ENCODE results near the gene TNFRSF13B. TPM values are rescaled to one million over a fixed set of nuclear protein-coding genes. Genes with fewer than 3 reads are reported as not detected.

TNFRSF13B gene
- total RNA-seq, 2 donors from 2014 or later, result not detected

GRCh38 chr17:16936536-16937310, 35.2 kb downstream of the TNFRSF13B start:
- H3K36me3 ChIP-seq, result no peaks in the 10 kb centered on the region
- TF ChIP-seq CTCF (IDR thresholded peaks at IDR 0.05), result no peak
- H3K4me1 ChIP-seq, result no peaks in the 10 kb centered on the region
- H3K4me3 ChIP-seq, result no peak overlapping the region
- DNase-seq (ENCODE audit: low spot score), result peak; percentile 49
- no peaks in the 10 kb centered on the region for H3K27me3 ChIP-seq
- no peaks in the 10 kb centered on the region for H3K9me3 ChIP-seq
- H3K27ac ChIP-seq, result no peak overlapping the region

- no peak for DNase-seq (ENCODE audit: low spot score)
- Histone ChIP-seq H3K36me3 (no peaks in the 10 kb centered on the region), H3K27me3 (no peaks in the 10 kb centered on the region), H3K4me3 (no peak overlapping the region), H3K9me3 (no peaks in the 10 kb centered on the region), H3K27ac (no peak overlapping the region), H3K4me1 (no peaks in the 10 kb centered on the region)
- no peak for TF ChIP-seq CTCF (IDR thresholded peaks at IDR 0.05)
Observed at GRCh38 chr17:16935786-16936185, 36.1 kb downstream of the TNFRSF13B start.

GRCh38 chr17:16935241-16935663, 36.7 kb downstream of the TNFRSF13B start:
- no peaks in the 10 kb centered on the region for H3K27me3 ChIP-seq
- no peaks in the 10 kb centered on the region for H3K9me3 ChIP-seq
- no peak for TF ChIP-seq CTCF (IDR thresholded peaks at IDR 0.05)
- no peak overlapping the region for H3K4me3 ChIP-seq
- no peaks in the 10 kb centered on the region for H3K4me1 ChIP-seq
- H3K27ac ChIP-seq, result no peak overlapping the region
- no peaks in the 10 kb centered on the region for H3K36me3 ChIP-seq
- no peak for DNase-seq (ENCODE audit: low spot score)

- Histone ChIP-seq H3K27ac (no peak overlapping the region), H3K9me3 (no peaks in the 10 kb centered on the region), H3K4me3 (no peak overlapping the region), H3K4me1 (no peaks in the 10 kb centered on the region), H3K36me3 (no peaks in the 10 kb centered on the region), H3K27me3 (no peaks in the 10 kb centered on the region)
- no peak for DNase-seq (ENCODE audit: low spot score)
- no peak for TF ChIP-seq CTCF (IDR thresholded peaks at IDR 0.05)
Observed at GRCh38 chr17:16934836-16935235, 37.1 kb downstream of the TNFRSF13B start.

- Histone ChIP-seq H3K4me1 (no peaks in the 10 kb centered on the region), H3K36me3 (no peaks in the 10 kb centered on the region), H3K27ac (no peak overlapping the region), H3K27me3 (no peaks in the 10 kb centered on the region), H3K9me3 (no peaks in the 10 kb centered on the region), H3K4me3 (no peak overlapping the region)
- TF ChIP-seq CTCF (IDR thresholded peaks at IDR 0.05), result no peak
- no peak for DNase-seq (ENCODE audit: low spot score)
Observed at GRCh38 chr17:16934133-16934795, 37.7 kb downstream of the TNFRSF13B start.
